ENCODE measurements around the gene PIP4K2C. TPM values are rescaled to one million over a fixed set of nuclear protein-coding genes. Genes with fewer than 3 reads are reported as not detected.

Gene PIP4K2C
- total and polyA plus RNA-seq, 10 of the 15 experiments (the other 5 are each of a cell fraction or from before 2014, with no cell fraction given): 4.8 to 25.1 (median 14.9) TPM

GRCh38 chr12:57576613-57577160 lies 14.3 kb upstream of the PIP4K2C start (continued):
- TF ChIP-seq POLR2AphosphoS2 (IDR thresholded peaks at IDR 0.05; ENCODE audit: low read depth, low read length): no peak

GRCh38 chr12:57577981-57578758 lies 12.8 kb upstream of the PIP4K2C start:
- CTCF ChIA-PET: interaction anchor here (0.7 to 2.2 kb wide), 2 partner anchors 43 to 119 kb away, joined by 3 to 5 read pairs; partner anchors contain the start of gene GLI1
- intact Hi-C loops (cut with micrococcal nuclease; ENCODE audit: unreplicated experiment): no loop called here
- H3K4me2 ChIP-seq (ENCODE audit: control insufficient read depth, insufficient read depth): no peak overlapping the region
- FAIRE-seq (no peak), ATAC-seq (no peak), DNase-seq (ENCODE audit: low read depth, low spot score) (no peak)
- BruUV-seq (replicated peaks): no TSS peak
- no peak overlapping the region for H3K4me3 ChIP-seq
- SMC1A ChIA-PET (ENCODE audit: uncharacterized antibody, unreplicated experiment): no interaction called here
- RAD21 ChIA-PET (ENCODE audit: unreplicated experiment): no interaction called here
- POLR2A ChIA-PET: no interaction called here
- H3K27ac ChIP-seq (ENCODE audit: control insufficient read depth, insufficient read depth): no peak overlapping the region
- in situ Hi-C loops (cut with MboI): no loop called here
- H4K20me1 ChIP-seq (ENCODE audit: control insufficient read depth, insufficient read depth): no peaks in the 10 kb centered on the region
- H3K79me2 ChIP-seq (ENCODE audit: control insufficient read depth, insufficient read depth, low read length): no peaks in the 10 kb centered on the region
- H3K36me3 ChIP-seq (ENCODE audit: control insufficient read depth in 2 of 2, insufficient read depth in 2 of 2, low read length in 1 of 2): no peaks in the 10 kb centered on the region
- no peaks in the 10 kb centered on the region for H3K4me1 ChIP-seq (ENCODE audit: control insufficient read depth, insufficient read depth, low read length)
- H3K9me3 ChIP-seq (replicated peaks; ENCODE audit: control insufficient read depth, insufficient read depth, low read length): no peaks in the 10 kb centered on the region
- no peak overlapping the region for H3K9ac ChIP-seq (ENCODE audit: control insufficient read depth, insufficient read depth, low read length)
- 53% methylated on average over 12 of the region's 12 CpGs for WGBS (ENCODE audit: insufficient coverage, insufficient replicate concordance, low lambda C conversion rate, missing lambda C conversion rate)
- H2AFZ ChIP-seq (ENCODE audit: control insufficient read depth, low read depth, low read length): no peak overlapping the region
- H3K27me3 ChIP-seq (replicated peaks in 1 of 2; ENCODE audit: control insufficient read depth in 2 of 2, insufficient read depth in 2 of 2, low read length in 1 of 2): no peaks in the 10 kb centered on the region; a peak in 2 of 4 replicates
- TF ChIP-seq POLR2AphosphoS2 (IDR thresholded peaks at IDR 0.05; ENCODE audit: low read depth, low read length) (no peak), RAD51 (IDR thresholded peaks at IDR 0.05) (no peak), SIN3A (IDR thresholded peaks at IDR 0.05; ENCODE audit: low read depth, low read length) (no peak), CREM (IDR thresholded peaks at IDR 0.05; ENCODE audit: low read depth) (no peak), FOXK2 (IDR thresholded peaks at IDR 0.05) (no peak), MTA3 (IDR thresholded peaks at IDR 0.05; ENCODE audit: borderline replicate concordance, low read length) (no peak), MAX (IDR thresholded peaks at IDR 0.05; ENCODE audit: low read depth, low read length) (no peak), ATF7 (IDR thresholded peaks at IDR 0.05; ENCODE audit: low read depth) (no peak), ZNF217 (IDR thresholded peaks at IDR 0.05) (no peak), BHLHE40 (IDR thresholded peaks at IDR 0.05; ENCODE audit: borderline replicate concordance in 1 of 2, low read depth in 2 of 2, low read length in 1 of 2) (no peak), SMARCA5 (IDR thresholded peaks at IDR 0.05) (no peak), HDGF (IDR thresholded peaks at IDR 0.05) (no peak)
- TF ChIP-seq, protein P1, sequence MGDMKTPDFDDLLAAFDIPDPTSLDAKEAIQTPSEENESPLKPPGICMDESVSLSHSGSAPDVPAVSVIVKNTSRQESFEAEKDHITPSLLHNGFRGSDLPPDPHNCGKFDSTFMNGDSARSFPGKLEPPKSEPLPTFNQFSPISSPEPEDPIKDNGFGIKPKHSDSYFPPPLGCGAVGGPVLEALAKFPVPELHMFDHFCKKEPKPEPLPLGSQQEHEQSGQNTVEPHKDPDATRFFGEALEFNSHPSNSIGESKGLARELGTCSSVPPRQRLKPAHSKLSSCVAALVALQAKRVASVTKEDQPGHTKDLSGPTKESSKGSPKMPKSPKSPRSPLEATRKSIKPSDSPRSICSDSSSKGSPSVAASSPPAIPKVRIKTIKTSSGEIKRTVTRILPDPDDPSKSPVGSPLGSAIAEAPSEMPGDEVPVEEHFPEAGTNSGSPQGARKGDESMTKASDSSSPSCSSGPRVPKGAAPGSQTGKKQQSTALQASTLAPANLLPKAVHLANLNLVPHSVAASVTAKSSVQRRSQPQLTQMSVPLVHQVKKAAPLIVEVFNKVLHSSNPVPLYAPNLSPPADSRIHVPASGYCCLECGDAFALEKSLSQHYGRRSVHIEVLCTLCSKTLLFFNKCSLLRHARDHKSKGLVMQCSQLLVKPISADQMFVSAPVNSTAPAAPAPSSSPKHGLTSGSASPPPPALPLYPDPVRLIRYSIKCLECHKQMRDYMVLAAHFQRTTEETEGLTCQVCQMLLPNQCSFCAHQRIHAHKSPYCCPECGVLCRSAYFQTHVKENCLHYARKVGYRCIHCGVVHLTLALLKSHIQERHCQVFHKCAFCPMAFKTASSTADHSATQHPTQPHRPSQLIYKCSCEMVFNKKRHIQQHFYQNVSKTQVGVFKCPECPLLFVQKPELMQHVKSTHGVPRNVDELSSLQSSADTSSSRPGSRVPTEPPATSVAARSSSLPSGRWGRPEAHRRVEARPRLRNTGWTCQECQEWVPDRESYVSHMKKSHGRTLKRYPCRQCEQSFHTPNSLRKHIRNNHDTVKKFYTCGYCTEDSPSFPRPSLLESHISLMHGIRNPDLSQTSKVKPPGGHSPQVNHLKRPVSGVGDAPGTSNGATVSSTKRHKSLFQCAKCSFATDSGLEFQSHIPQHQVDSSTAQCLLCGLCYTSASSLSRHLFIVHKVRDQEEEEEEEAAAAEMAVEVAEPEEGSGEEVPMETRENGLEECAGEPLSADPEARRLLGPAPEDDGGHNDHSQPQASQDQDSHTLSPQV (IDR thresholded peaks at IDR 0.05): no peak
- TF ChIP-seq, protein P2, sequence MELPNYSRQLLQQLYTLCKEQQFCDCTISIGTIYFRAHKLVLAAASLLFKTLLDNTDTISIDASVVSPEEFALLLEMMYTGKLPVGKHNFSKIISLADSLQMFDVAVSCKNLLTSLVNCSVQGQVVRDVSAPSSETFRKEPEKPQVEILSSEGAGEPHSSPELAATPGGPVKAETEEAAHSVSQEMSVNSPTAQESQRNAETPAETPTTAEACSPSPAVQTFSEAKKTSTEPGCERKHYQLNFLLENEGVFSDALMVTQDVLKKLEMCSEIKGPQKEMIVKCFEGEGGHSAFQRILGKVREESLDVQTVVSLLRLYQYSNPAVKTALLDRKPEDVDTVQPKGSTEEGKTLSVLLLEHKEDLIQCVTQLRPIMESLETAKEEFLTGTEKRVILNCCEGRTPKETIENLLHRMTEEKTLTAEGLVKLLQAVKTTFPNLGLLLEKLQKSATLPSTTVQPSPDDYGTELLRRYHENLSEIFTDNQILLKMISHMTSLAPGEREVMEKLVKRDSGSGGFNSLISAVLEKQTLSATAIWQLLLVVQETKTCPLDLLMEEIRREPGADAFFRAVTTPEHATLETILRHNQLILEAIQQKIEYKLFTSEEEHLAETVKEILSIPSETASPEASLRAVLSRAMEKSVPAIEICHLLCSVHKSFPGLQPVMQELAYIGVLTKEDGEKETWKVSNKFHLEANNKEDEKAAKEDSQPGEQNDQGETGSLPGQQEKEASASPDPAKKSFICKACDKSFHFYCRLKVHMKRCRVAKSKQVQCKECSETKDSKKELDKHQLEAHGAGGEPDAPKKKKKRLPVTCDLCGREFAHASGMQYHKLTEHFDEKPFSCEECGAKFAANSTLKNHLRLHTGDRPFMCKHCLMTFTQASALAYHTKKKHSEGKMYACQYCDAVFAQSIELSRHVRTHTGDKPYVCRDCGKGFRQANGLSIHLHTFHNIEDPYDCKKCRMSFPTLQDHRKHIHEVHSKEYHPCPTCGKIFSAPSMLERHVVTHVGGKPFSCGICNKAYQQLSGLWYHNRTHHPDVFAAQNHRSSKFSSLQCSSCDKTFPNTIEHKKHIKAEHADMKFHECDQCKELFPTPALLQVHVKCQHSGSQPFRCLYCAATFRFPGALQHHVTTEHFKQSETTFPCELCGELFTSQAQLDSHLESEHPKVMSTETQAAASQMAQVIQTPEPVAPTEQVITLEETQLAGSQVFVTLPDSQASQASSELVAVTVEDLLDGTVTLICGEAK (IDR thresholded peaks at IDR 0.05; ENCODE audit: borderline replicate concordance): no peak
